Neural crest cell (in vitro differentiated cells): ENCODE data around the gene L3MBTL3. TPM values are rescaled to one million over a fixed set of nuclear protein-coding genes. Genes with fewer than 3 reads are reported as not detected.

Source experiments
- DNase-seq: peaks from one replicate; pipeline ENCODE4 v3.0.0; 2021; ENCODE audit warnings: low read depth, mixed read lengths, low spot score
- H3K27ac Mint-ChIP-seq: one replicate; pipeline ENCODE4 v1.8.0; 2021; ENCODE audit warnings: mild to moderate bottlenecking, mixed read lengths; ENCODE audit not compliant: unreplicated experiment
- H3K27me3 Mint-ChIP-seq: 2 replicates; pipeline ENCODE4 v1.8.0; 2021; ENCODE audit warnings: low read depth, mild to moderate bottlenecking, mixed read lengths
- H3K36me3 Mint-ChIP-seq: 2 replicates; pipeline ENCODE4 v1.8.0; 2021; ENCODE audit warnings: low read depth, mild to moderate bottlenecking, mixed read lengths
- H3K4me1 Mint-ChIP-seq: 2 replicates; pipeline ENCODE4 v1.8.0; 2021; ENCODE audit warnings: mixed read lengths
- H3K4me3 Mint-ChIP-seq: one replicate; pipeline ENCODE4 v1.8.0; 2021; ENCODE audit warnings: mild to moderate bottlenecking, mixed read lengths
- H3K9me3 Mint-ChIP-seq: 2 replicates; pipeline ENCODE4 v1.8.0; 2021; ENCODE audit warnings: mixed read lengths
- total RNA-seq: library from RNA; stranded (reverse); gene quantifications from 2 replicates; pipeline ENCODE4 v1.2.1, GENCODE V29; 2021
- TF ChIP-seq, protein P1 (sequence below): fragments of 200-600 bp; sonication (generic); conservative IDR thresholded peaks from 2 replicates; pipeline ENCODE4 v1.5.0; 2021; ENCODE audit warnings: antibody characterized with exemption, mild to moderate bottlenecking

Gene L3MBTL3
- total RNA-seq, 1 donor from 2014 or later = 22.8 TPM

DNA sequence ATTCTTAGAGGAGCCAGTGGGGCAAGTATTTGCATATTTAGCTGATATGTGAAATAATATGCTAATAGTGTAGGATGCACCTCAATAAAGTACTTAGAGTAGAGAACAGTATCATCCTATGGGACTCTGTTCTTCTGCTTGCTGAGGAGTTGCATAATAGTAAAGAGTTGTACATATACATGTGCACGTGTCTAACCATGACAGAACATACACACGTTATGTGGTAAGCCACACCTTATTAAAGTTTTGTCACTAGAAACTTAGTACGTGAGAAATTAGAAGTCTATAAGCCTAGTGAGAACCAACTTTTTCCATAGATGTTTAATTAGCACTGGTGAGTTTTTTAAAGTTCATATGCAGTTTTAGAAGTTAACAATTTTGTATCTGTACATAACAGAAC lies 80.7 kb downstream of the L3MBTL3 start:
- Mint-ChIP-seq H3K36me3 (peaks cover 32% of the 10 kb centered on the region), H3K4me3 (no peak overlapping the region), H3K27ac (no peak overlapping the region), H3K27me3 (no peaks in the 10 kb centered on the region), H3K9me3 (no peaks in the 10 kb centered on the region), H3K4me1 (no peaks in the 10 kb centered on the region)
- TF ChIP-seq, protein P1, sequence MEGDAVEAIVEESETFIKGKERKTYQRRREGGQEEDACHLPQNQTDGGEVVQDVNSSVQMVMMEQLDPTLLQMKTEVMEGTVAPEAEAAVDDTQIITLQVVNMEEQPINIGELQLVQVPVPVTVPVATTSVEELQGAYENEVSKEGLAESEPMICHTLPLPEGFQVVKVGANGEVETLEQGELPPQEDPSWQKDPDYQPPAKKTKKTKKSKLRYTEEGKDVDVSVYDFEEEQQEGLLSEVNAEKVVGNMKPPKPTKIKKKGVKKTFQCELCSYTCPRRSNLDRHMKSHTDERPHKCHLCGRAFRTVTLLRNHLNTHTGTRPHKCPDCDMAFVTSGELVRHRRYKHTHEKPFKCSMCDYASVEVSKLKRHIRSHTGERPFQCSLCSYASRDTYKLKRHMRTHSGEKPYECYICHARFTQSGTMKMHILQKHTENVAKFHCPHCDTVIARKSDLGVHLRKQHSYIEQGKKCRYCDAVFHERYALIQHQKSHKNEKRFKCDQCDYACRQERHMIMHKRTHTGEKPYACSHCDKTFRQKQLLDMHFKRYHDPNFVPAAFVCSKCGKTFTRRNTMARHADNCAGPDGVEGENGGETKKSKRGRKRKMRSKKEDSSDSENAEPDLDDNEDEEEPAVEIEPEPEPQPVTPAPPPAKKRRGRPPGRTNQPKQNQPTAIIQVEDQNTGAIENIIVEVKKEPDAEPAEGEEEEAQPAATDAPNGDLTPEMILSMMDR = no peak
- DNase-seq = no peak

- H3K27me3 Mint-ChIP-seq = no peaks in the 10 kb centered on the region
- TF ChIP-seq, protein P1 = no peak
- H3K36me3 Mint-ChIP-seq = peaks cover 46% of the 10 kb centered on the region
- DNase-seq = no peak
- H3K4me3 Mint-ChIP-seq = no peak overlapping the region
- no peaks in the 10 kb centered on the region for H3K4me1 Mint-ChIP-seq
- no peak overlapping the region for H3K27ac Mint-ChIP-seq
- peaks cover 6% of the 10 kb centered on the region for H3K9me3 Mint-ChIP-seq
Observed at GRCh38 chr6:130105996-130106704, 87.8 kb downstream of the L3MBTL3 start.

DNA sequence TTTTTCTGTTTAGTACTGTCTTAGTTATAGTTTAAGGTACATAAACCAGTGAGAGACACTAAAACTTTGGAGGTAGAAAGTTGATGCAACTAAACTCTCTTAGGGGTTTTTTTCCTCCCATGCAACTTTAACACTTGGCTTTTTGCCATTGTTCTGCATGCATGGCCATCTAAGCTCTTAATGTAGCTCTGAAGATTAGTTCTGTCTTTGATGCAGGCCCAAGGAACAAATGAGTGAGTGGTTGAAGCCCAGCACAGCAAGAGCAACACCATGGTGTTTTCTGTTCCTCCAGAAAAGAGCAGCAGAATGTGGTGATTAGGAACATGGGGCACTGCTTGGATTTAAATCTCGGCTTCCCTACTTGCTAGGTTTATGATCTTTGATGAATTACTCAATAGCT lies 89.3 kb downstream of the L3MBTL3 start:
- Mint-ChIP-seq H3K36me3 (peaks cover 40% of the 10 kb centered on the region), H3K27ac (no peak overlapping the region), H3K4me1 (no peaks in the 10 kb centered on the region), H3K27me3 (no peaks in the 10 kb centered on the region), H3K4me3 (no peak overlapping the region), H3K9me3 (peaks cover 6% of the 10 kb centered on the region)
- TF ChIP-seq, protein P1 = no peak
- no peak for DNase-seq

DNA sequence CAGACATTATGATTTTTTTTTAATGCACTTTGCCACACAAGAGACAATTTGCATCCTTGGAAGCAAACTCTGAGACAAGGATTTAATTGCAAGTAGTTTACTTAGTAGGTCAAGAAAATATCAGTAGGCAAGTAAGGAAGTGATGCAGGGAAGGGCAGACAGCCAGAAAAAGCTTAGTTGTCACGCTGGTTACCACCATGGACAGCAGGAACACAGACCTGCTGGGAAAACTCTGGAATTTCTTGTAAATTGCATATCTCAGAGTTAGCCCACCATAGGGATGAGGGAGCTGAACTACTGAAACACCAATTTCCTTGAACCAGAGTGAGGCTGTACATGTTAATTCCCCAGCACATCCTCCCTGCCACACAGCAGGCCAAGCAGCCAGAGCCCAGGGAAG lies 92.7 kb downstream of the L3MBTL3 start:
- H3K9me3 Mint-ChIP-seq = peaks cover 6% of the 10 kb centered on the region
- H3K27me3 Mint-ChIP-seq = no peaks in the 10 kb centered on the region
- H3K4me1 Mint-ChIP-seq = no peaks in the 10 kb centered on the region
- no peak for DNase-seq
- no peak overlapping the region for H3K27ac Mint-ChIP-seq
- peaks cover 39% of the 10 kb centered on the region for H3K36me3 Mint-ChIP-seq
- TF ChIP-seq, protein P1 = no peak
- no peak overlapping the region for H3K4me3 Mint-ChIP-seq

GRCh38 chr6:130113201-130113710 lies 94.9 kb downstream of the L3MBTL3 start:
- Mint-ChIP-seq H3K4me3 (no peak overlapping the region), H3K4me1 (peaks cover 3% of the 10 kb centered on the region), H3K36me3 (peaks cover 31% of the 10 kb centered on the region), H3K9me3 (peaks cover 6% of the 10 kb centered on the region), H3K27me3 (no peaks in the 10 kb centered on the region), H3K27ac (no peak overlapping the region)
- TF ChIP-seq, protein P1 = no peak
- DNase-seq = no peak
